Ishikawa (cell line): ENCODE measurements around the gene ZC3H6.
A peak's percentile ranks its signal among the peaks of the same experiment; 100 is the strongest.

Experiments used
- CEBPB ChIP-seq: IDR thresholded peaks from 2 replicates; pipeline ENCODE4 v1.6.1; 2012
- CREB1 ChIP-seq: IDR thresholded peaks from 2 replicates; pipeline ENCODE4 v1.6.1; 2012; ENCODE audit warnings: low read depth
- EGR1 ChIP-seq: IDR thresholded peaks from 2 replicates; pipeline ENCODE4 v1.6.1; 2012
- EP300 ChIP-seq: IDR thresholded peaks from 2 replicates; pipeline ENCODE4 v1.6.1; 2012; ENCODE audit warnings: borderline replicate concordance
- FOXM1 ChIP-seq: IDR thresholded peaks from 2 replicates; pipeline ENCODE4 v1.6.1; 2012; ENCODE audit warnings: low read depth, borderline replicate concordance
- MAX ChIP-seq: IDR thresholded peaks from 2 replicates; pipeline ENCODE4 v1.6.1; 2012
- NFIC ChIP-seq: IDR thresholded peaks from 2 replicates; pipeline ENCODE4 v1.6.1; 2012
- RAD21 ChIP-seq: IDR thresholded peaks from 2 replicates; pipeline ENCODE4 v1.6.1; 2012; ENCODE audit warnings: low read depth
- TAF1 ChIP-seq: IDR thresholded peaks from 2 replicates; pipeline ENCODE4 v1.6.1; 2012; ENCODE audit warnings: low read depth, mild to moderate bottlenecking
- TCF12 ChIP-seq: IDR thresholded peaks from 2 replicates; pipeline ENCODE4 v1.6.1; 2012; ENCODE audit warnings: low read depth
- TEAD4 ChIP-seq: IDR thresholded peaks from 2 replicates; pipeline ENCODE4 v1.6.1; 2012
- USF1 ChIP-seq: IDR thresholded peaks from 2 replicates; pipeline ENCODE4 v1.6.1; 2012
- YY1 ChIP-seq: IDR thresholded peaks from 2 replicates; pipeline ENCODE4 v1.6.1; 2012; ENCODE audit warnings: low read depth
- ZBTB7A ChIP-seq: IDR thresholded peaks from 2 replicates; pipeline ENCODE4 v1.6.1; 2012; ENCODE audit warnings: low read depth
- TF ChIP-seq, protein P1 (sequence below): IDR thresholded peaks from 2 replicates; pipeline ENCODE4 v1.6.1; 2012; ENCODE audit warnings: low read depth, mild to moderate bottlenecking

The ZC3H6 gene

DNA sequence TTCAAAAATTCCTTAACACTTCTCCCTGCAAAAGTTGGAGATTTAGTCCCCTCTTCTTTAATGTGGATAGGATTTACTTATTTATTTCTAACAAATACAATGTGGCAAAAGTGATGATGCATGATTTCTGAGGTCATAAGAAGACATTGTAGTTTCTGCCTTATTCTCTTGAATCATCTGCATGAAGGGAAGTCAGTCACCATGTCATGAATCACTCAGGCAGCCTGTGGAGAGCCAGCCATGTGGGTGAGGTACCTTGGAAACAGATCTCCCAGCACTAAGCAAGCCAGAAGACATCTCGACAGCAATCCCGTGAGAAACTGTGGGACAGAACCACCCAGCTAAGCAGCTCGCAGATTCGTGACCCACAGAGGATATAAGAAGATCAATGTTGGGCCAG, 17.8 kb upstream of the ZC3H6 start:
- no peak for TF ChIP-seq EP300
- TF ChIP-seq USF1 = no peak
- no peak for TF ChIP-seq TEAD4

DNA sequence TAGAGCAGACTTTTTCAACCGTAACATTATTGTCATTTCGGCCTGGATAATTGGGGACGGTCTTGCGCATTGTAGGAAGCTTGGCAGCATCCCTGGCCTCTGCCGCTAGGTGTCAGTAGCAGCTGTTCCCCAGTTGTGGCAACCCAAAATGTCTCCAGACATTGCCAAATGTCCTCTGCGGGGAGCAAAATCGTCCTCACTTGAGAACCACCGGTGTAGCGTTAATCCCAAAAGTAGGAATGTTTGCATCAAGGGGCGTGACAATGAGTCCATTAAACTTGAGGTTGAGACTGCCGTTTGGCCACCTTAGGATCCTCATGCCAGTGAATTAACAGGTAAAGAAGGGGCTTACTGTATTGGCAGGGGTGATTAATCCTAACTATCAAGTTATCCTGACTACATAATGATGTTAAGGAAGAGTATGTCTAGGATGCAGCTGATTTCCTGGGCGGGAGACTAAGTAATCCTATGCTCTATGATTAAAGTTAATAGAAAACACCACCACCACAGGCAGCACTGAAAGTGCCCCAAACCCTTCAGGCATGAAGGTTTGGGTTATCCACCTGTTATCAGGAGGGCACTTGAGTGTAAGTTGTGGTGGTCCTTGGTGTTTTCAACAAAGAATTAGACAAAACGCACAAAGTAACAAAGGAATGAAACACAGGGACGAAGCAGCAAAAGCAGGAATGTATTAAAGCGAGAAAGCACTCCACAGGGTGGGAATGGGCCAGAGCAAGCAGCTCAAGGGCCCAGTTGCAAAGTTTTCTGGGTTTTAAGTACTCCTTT, 15.7 kb upstream of the ZC3H6 start:
- TF ChIP-seq CEBPB (0 out of 2 replicates have a peak, but pooled peaks have one; percentile 53), FOXM1 (no peak), YY1 (peak; percentile 83), RAD21 (peak; percentile 90), TEAD4 (0 out of 2 replicates have a peak, but pooled peaks have one; percentile 51), EP300 (no peak)

DNA sequence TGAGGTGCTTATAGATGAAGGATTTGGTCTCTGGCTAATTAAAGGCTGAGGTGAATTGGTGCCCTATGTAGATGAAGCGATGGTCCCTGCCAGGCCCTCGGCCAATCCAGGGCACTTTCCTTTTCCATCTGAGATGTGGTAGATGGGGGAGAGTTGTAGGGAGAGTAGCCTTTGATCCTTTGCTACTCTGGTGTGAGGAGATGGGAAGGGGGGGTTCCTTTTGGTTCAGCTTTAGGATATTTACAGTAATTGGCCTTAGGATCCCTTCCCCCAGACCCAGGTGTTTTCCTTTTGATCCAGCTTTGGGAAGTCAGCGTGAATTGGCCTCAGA, 15.1 kb upstream of the ZC3H6 start:
- no peak for TF ChIP-seq ZBTB7A

DNA sequence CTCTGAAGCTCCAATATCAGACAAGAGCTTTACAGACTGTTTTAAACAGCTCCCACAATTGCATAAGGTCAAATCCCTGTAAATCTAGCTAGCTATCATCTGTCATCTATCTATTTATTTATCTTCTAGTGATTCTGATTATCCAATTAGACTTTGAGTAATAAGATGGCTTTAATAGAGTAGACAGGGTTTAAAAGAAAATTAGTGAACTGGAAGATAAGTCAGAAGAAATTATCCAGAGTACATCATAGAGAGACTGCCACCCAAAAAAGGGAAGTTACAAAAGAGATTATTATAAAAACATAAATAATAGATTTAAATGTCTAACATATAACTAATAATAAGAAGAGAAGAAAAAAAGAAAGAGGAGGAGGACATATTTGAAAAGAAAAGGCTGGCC, 12.5 kb upstream of the ZC3H6 start:
- TF ChIP-seq TEAD4 (no peak), YY1 (no peak), TAF1 (no peak), ZBTB7A (no peak), NFIC (no peak), RAD21 (no peak), EGR1 (no peak), FOXM1 (no peak), CEBPB (no peak), CREB1 (no peak), TCF12 (no peak), MAX (no peak)
- TF ChIP-seq, protein P1, sequence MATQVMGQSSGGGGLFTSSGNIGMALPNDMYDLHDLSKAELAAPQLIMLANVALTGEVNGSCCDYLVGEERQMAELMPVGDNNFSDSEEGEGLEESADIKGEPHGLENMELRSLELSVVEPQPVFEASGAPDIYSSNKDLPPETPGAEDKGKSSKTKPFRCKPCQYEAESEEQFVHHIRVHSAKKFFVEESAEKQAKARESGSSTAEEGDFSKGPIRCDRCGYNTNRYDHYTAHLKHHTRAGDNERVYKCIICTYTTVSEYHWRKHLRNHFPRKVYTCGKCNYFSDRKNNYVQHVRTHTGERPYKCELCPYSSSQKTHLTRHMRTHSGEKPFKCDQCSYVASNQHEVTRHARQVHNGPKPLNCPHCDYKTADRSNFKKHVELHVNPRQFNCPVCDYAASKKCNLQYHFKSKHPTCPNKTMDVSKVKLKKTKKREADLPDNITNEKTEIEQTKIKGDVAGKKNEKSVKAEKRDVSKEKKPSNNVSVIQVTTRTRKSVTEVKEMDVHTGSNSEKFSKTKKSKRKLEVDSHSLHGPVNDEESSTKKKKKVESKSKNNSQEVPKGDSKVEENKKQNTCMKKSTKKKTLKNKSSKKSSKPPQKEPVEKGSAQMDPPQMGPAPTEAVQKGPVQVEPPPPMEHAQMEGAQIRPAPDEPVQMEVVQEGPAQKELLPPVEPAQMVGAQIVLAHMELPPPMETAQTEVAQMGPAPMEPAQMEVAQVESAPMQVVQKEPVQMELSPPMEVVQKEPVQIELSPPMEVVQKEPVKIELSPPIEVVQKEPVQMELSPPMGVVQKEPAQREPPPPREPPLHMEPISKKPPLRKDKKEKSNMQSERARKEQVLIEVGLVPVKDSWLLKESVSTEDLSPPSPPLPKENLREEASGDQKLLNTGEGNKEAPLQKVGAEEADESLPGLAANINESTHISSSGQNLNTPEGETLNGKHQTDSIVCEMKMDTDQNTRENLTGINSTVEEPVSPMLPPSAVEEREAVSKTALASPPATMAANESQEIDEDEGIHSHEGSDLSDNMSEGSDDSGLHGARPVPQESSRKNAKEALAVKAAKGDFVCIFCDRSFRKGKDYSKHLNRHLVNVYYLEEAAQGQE = no peak

- TF ChIP-seq EP300 (no peak), ZBTB7A (no peak), TEAD4 (no peak), TCF12 (no peak), RAD21 (no peak), CREB1 (no peak), USF1 (no peak), TAF1 (no peak)
- TF ChIP-seq, protein P1 = no peak
Measured at GRCh38 chr2:112268547-112268946, 6.8 kb upstream of the ZC3H6 start.

- no peak for TF ChIP-seq TCF12
- TF ChIP-seq, protein P1 = no peak
- no peak for TF ChIP-seq RAD21
- TF ChIP-seq MAX = no peak
- no peak for TF ChIP-seq FOXM1
- no peak for TF ChIP-seq ZBTB7A
- TF ChIP-seq USF1 = no peak
- no peak for TF ChIP-seq TAF1
- TF ChIP-seq CREB1 = no peak
- TF ChIP-seq CEBPB = no peak
- no peak for TF ChIP-seq EGR1
- TF ChIP-seq EP300 = no peak
- no peak for TF ChIP-seq TEAD4
- TF ChIP-seq NFIC = no peak
- no peak for TF ChIP-seq YY1
Measured at GRCh38 chr2:112272669-112273068, 2.7 kb upstream of the ZC3H6 start.
